HG03520 (cell line): ENCODE measurements around the gene SF1.

Experiments used
- ATAC-seq: cut with Tn5 transposase; IDR thresholded peaks from one replicate; pipeline ENCODE4 v1.9.1; 2021; ENCODE audit warnings: mild to moderate bottlenecking, moderate library complexity; ENCODE audit not compliant: unreplicated experiment

The SF1 gene

DNA sequence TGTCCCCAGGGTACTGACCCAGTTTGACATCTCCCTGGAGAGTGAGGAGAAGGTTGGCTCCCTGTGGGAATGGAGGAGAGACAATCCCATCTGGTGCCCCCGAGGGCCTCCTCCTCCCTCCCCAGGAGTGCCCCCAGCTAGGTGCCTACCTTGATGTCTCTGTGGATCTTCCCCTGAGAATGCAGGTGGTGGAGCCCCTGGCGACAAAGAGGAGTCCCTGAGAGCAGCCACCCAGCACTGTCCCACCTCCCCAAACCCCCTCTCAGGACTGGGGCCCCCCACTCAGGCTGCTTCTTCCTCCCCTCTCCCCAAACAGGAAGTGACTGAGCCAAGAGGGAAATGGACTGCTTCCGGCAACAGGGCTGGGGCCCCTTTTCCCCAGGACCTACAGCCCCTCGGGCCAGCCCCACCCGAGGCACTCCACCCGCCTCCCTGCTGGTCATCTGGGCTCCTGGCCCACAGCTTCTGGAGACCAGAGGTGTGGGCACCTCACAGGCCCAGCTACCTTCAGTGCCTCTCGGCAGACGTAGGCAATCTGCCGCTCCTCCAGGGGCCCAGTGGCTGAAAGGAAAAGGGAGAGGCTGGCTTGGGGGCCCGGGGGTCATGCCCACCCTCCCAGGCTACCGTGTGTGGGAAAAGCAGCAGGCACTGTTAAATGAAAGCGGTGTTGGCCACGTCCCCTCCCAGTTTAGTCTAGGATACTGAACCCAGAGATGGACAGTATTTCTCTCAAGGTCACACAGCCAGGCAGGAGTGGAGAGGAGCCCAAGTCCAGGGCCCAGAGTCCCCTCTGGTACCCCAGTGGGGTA, 23.4 kb upstream of the SF1 start:
- ATAC-seq: no peak

GRCh38 chr11:64801158-64801464, 22.8 kb upstream of the SF1 start:
- ATAC-seq: no peak

GRCh38 chr11:64800303-64801157, 22.2 kb upstream of the SF1 start:
- ATAC-seq: no peak

DNA sequence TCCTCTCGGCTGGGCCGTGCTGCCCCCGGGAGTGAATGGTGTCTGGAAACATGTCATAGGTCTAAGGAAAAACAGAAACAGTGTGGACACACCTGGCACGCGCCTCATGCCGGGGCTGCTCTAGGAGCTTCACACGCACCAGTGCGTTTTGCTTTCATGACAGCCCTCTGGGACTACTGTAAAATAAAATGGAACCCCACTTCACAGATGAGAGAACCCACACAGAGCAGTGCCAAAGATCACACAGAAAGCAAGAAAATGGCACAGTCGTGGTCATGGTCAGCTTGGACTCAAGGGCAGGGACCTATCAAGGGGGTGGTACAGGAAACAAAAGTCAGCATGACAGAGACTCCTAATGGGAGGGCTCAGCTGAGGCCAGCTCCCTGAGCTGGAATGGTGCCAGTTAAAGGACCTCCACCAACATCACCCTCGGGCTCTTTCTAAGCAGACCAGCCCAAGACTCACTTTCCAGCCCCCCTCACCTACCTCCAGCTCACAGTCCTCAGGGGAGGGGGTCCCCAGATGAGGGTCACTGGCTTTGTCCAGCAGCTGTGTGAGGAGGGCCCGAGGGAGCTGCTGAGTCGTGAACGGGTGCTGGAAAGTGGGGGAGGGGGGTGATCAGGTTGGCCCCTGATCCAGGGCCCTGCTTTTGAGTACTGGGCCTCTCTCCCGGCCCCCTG, 21.4 kb upstream of the SF1 start:
- ATAC-seq: no peak

GRCh38 chr11:64799256-64799622, 20.9 kb upstream of the SF1 start:
- ATAC-seq: no peak

DNA sequence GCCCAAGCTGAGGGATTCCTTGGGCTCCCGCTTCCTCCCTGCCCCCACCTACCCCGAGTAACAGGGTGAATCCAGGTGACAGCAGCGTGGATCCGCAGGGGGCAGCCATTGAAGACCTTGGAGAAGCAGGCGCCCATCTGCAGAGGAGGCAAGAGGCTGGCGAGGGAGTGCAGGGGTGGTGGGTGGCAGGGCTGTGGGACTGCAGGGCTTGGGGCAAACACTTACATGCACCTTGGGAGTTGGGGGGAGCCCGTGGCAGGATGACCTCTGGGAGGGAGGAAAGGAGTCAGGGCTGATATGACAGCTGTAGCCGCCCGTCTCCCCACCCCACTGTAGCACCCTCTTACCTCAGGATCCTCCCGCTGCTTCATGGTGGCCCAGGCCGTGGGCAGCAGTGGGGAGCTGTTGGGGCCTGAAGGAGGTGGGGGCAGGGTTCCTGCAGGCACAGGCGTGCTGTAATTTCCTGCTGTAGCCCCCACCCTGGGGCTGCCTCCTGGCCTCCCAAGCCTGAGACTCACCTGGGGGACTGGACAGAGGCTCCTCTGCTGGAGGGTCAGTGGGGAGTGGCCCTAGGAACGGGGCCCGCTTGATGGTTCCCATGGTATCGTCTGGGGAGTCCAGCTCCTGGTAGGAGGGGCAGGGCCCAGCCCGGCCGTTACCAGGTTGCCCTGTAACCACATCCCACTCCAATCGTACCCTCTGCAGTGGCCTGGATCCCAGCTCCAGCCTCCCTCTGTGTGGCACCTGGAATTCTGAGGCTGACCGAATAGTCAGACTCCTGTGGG, 18.6 kb upstream of the SF1 start:
- no peak for ATAC-seq

DNA sequence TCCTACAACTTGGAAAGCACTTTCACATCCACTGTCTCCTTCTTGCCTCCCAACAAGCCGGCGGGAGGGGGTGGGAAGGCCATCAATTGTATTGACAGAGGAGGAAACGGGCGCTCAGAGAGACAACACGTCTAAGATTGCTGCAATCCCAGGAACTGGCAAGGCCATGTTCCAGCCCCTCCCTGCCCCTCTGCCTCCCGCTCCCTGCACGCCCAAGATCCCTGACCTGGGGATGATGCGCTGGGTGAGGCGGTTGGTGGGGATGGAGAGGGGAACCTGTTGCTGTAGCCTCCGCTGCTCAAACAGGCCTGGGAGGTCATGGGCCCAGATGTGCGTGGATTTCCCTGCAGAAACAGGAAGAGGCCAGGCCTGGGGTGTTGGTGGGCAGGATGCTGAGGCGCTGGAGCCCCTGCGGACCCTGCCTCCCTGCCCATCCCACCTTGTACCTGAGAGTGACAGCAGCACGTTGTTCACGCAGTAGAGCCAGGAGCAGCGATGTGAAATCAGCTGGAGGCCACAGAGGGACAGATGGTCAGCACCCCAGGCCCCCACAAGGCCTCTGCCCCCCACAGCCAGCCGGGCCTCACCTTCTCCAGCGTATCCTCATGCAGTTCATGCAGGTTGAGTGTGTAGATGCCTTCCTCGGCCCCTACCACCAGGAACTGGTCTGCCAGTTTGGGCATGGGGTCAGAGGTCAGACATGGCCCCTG, 17.9 kb upstream of the SF1 start:
- ATAC-seq: no peak

DNA sequence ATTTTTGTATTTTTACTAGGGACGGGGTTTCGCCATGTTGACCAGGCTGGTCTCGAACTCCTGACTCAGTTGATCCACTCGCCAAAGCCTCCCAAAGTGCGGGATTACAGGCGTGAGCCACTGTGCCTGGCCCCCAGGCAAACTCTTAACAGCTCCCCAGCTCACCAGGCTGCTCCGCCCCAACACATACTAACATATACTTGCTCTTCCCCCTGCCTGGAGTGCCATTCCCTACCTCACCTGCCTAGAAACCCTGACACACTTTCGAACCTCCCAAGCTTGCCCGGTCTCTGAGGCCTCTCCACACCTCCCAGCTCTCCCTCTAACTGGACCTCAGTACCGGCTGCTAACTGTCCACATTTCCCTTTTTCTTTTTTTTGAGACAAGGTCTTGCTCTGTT, 16.2 kb upstream of the SF1 start:
- no peak for ATAC-seq

GRCh38 chr11:64793271-64794160, 15.2 kb upstream of the SF1 start:
- no peak for ATAC-seq

DNA sequence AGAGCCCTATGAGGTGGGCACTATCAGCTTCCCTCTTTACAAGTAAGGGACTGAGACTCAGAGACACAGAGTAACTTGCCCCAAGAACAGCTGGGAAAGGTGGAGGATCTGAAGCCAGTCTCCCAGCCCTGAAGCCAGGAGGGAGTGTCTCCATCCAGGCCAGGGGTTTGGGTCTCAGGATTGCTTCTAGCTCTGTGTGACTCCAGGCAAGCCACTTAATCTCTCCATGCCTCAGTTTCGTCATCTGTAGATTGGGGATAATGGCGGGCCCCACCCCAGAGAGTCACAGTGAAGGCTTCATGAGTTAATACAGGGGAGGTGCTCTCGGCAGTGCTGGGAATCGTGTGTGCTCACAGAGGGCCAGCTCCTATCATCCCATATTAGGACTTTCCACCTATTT, 14.1 kb upstream of the SF1 start:
- no peak for ATAC-seq

DNA sequence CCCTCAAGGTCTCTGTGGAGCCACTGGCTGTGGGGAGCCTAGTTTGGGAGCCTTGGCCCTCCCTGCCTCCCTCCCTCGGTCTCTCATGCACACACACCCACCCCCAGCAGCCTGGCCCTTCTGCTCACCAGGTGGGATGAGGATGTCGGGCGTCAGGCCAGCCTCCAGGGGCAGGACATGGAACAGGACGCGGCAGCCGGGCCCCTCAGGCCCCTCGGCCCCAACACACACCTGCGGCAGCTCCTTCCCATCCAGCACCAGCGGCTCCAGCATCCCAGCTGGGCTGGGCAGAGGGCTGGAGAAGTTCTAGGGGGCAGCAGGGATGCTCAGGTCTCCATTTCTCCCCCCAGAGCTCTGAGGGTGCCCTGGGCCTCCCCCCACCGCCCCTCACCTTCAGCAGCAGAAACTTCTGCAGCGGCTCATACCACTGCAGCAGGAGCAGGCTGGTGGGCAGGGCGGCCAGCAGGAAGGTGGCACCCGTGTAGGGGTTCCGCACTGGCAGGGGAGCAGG, 13.5 kb upstream of the SF1 start:
- no peak for ATAC-seq

DNA sequence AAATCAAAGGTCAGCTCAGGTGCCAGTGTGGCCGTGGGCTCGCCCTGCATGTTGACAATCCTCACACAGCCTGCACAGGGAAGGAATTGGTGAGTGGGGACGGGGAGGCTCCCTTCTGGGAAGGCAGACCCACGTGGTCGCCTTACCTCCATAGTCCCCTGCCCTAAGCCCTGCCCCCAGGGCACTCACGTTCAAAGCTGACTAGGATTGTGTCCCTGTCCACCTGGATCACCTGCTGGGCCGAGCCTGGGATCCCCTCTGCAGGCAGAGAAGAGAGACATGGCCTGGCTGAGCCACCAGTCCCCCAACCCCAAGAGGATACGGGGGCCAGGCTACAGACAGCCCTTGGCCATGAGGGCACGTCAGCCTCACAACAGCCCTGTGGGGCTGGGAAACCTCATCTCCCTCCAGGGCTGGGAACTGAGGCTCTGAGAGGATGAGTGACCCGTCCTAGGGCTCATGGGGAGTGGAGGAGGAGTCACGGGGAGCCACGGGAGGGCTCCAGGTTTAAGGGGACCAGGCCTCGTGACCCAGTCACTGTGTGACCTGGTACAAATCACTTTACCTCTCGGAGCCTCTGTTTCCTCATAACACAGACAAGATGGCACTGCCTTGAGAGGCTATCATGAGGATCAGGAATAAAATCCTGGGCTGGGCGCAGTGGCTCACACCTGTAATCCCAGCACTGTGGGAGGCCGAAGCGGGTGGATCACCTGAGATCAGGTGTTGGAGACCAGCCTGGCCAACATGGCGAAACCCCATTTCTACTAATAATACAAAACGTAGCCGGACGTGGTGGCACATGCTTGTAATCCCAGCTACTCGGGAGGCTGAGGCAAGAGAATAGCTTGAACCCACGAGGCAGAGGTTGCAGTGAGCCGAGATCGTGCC, 12.1 kb upstream of the SF1 start:
- ATAC-seq: no peak

GRCh38 chr11:64789331-64790204, 11.2 kb upstream of the SF1 start:
- no peak for ATAC-seq

- ATAC-seq: no peak
Observed at GRCh38 chr11:64788321-64789215, 10.2 kb upstream of the SF1 start.

- no peak for ATAC-seq
Observed at GRCh38 chr11:64787526-64788320, 9.4 kb upstream of the SF1 start.
